Esophagus squamous epithelium (tissue), 5 donors: ENCODE data around the gene KCNJ6. TPM values are rescaled to one million over a fixed set of nuclear protein-coding genes. Genes with fewer than 3 reads are reported as not detected.

ENCODE experiments used
- DNase-seq: peaks from one replicate; lab custom pipeline; 2025; lab: John Stamatoyannopoulos, UW
- H3K27ac ChIP-seq, 4 donors: fragments of 200-600 bp; sonication (generic); one replicate each; pipeline ENCODE4 v1.5.1; 2016 to 2019; ENCODE audit warnings: mild to moderate bottlenecking in 1 of 4
- H3K27me3 ChIP-seq, 4 donors: fragments of 200-600 bp; sonication (generic); 1 replicate in 3 of 4; 2 replicates in 1 of 4; pipeline versions ENCODE4 v1.5.1 to v1.6.0; 2017 to 2021; ENCODE audit warnings: antibody characterized with exemption in 1 of 4
- H3K36me3 ChIP-seq, 3 donors: fragments of 200-600 bp; sonication (generic); one replicate each; pipeline ENCODE4 v1.5.1; 2016 to 2019
- H3K4me1 ChIP-seq, 3 donors: fragments of 200-600 bp; sonication (generic); one replicate each; pipeline ENCODE4 v1.5.1; 2017 to 2019
- H3K4me3 ChIP-seq, 4 donors: fragments of 200-600 bp; sonication (generic); 1 replicate in 3 of 4; 2 replicates in 1 of 4; pipeline ENCODE4 v1.5.1; 2016 to 2019; ENCODE audit warnings: mild to moderate bottlenecking in 2 of 4, moderate library complexity in 1 of 4
- H3K9me3 ChIP-seq, 3 donors: fragments of 200-600 bp; sonication (generic); one replicate each; pipeline ENCODE4 v1.5.1; 2016 to 2019
- CTCF ChIP-seq, 6 experiments: fragments of 450-650 bp in 4 of 6; fragments of 200-600 bp in 2 of 6; sonication (generic) in 2 of 6; IDR thresholded peaks; one replicate each; pipeline ENCODE4 v1.5.1; 2016 to 2019; ENCODE audit warnings: antibody characterized with exemption in 6 of 6, mild to moderate bottlenecking in 4 of 6, moderate library complexity in 4 of 6
- POLR2A ChIP-seq, 4 donors: fragments of 450-650 bp; IDR thresholded peaks; one replicate each; pipeline ENCODE4 v1.6.1; 2017; ENCODE audit warnings: antibody characterized with exemption in 4 of 4, mild to moderate bottlenecking in 4 of 4, moderate library complexity in 3 of 4
- WGBS, 2 donors: methylation state at CpG; one replicate each; pipeline ENCODE4 v1.1.5; 2018; 5-methylcytosine and 5-hydroxymethylcytosine counted together
- intact Hi-C: fragments of 100-400 bp; cut with DNase I; formaldehyde crosslinking; loops from one replicate; pipeline ENCODE4 v1.15.0; 2022
- total RNA-seq, 4 donors: library from RNA; depleted of rRNA; stranded (reverse); fragments of >200 nt; gene quantifications; one replicate each; pipeline ENCODE4 v1.1.0, GENCODE V29; 2016
- donor health status: DM: yes; HTN: yes; CAD: no.

Gene KCNJ6
- total RNA-seq, 4 donors from 2014 or later = not detected

DNA sequence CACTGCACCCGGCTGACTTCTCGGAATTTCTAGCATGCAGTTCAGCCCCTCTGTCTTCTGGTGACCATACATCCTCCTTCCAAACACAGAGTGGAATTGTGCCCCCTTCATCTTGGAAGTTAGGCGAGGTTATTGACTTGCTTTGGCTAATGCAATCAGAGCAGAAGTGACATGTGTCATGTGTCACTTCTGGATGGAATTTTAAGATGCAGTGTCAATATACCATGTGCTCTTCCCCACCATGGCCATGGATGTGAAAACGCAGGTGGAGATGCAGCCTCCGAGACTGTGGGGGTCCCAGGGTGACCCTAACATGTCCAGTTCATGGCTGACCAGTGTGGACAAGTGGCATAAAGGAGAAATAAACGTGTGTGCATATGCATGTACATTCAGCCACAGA is 83.0 kb downstream of the KCNJ6 start:
- Histone ChIP-seq H3K27ac (no peak overlapping the region), H3K4me1 (no peaks in the 10 kb centered on the region), H3K9me3 (no peaks in the 10 kb centered on the region), H3K4me3 (no peak overlapping the region), H3K27me3 (peaks cover 0 to 34% (median 0%) of the 10 kb centered on the region in 4 donors), H3K36me3 (no peaks in the 10 kb centered on the region)
- DNase-seq = no peak
- TF ChIP-seq POLR2A (IDR thresholded peaks at IDR 0.05) (no peak), CTCF (IDR thresholded peaks at IDR 0.05) (no peak)
- intact Hi-C loops = no loop called here
- 64 to 82% methylated on average over 4 to 5 of the region's 6 CpGs for WGBS, 2 donors

GRCh38 chr21:37829447-37829846 is 86.8 kb downstream of the KCNJ6 start:
- no peaks in the 10 kb centered on the region for H3K4me1 ChIP-seq
- no peak for DNase-seq
- TF ChIP-seq CTCF (IDR thresholded peaks at IDR 0.05) (no peak), POLR2A (IDR thresholded peaks at IDR 0.05) (no peak)
- H3K4me3 ChIP-seq = no peak overlapping the region
- H3K27ac ChIP-seq = no peak overlapping the region
- H3K9me3 ChIP-seq = no peaks in the 10 kb centered on the region
- WGBS, 2 donors = 43 to 55% methylated on average over 2 to 4 of the region's 4 CpGs
- peaks cover 0 to 24% (median 0%) of the 10 kb centered on the region in 4 donors for H3K27me3 ChIP-seq
- intact Hi-C loops = no loop called here
- H3K36me3 ChIP-seq = no peaks in the 10 kb centered on the region

GRCh38 chr21:37828991-37829390 is 87.3 kb downstream of the KCNJ6 start:
- 71 to 73% methylated on average over 4 to 5 of the region's 6 CpGs for WGBS, 2 donors
- Histone ChIP-seq H3K9me3 (no peaks in the 10 kb centered on the region), H3K27me3 (peaks cover 0 to 20% (median 0%) of the 10 kb centered on the region in 4 donors), H3K4me1 (no peaks in the 10 kb centered on the region), H3K27ac (no peak overlapping the region), H3K4me3 (no peak overlapping the region), H3K36me3 (no peaks in the 10 kb centered on the region)
- TF ChIP-seq POLR2A (IDR thresholded peaks at IDR 0.05) (no peak), CTCF (IDR thresholded peaks at IDR 0.05) (no peak)
- no peak for DNase-seq
- intact Hi-C loops = no loop called here

GRCh38 chr21:37828556-37828955 is 87.7 kb downstream of the KCNJ6 start:
- 81% methylated on average over 9 of the region's 9 CpGs for WGBS, 2 donors
- peaks cover 0 to 17% (median 0%) of the 10 kb centered on the region in 4 donors for H3K27me3 ChIP-seq
- intact Hi-C loops = no loop called here
- H3K9me3 ChIP-seq = no peaks in the 10 kb centered on the region
- no peak for DNase-seq
- H3K27ac ChIP-seq = no peak overlapping the region
- TF ChIP-seq CTCF (IDR thresholded peaks at IDR 0.05) (no peak), POLR2A (IDR thresholded peaks at IDR 0.05) (no peak)
- no peaks in the 10 kb centered on the region for H3K4me1 ChIP-seq
- H3K4me3 ChIP-seq = no peak overlapping the region
- H3K36me3 ChIP-seq = no peaks in the 10 kb centered on the region

GRCh38 chr21:37827913-37828312 is 88.3 kb downstream of the KCNJ6 start:
- H3K36me3 ChIP-seq = no peaks in the 10 kb centered on the region
- no peaks in the 10 kb centered on the region for H3K4me1 ChIP-seq
- no peak overlapping the region for H3K4me3 ChIP-seq
- H3K27ac ChIP-seq = no peak overlapping the region
- no peak for DNase-seq
- H3K27me3 ChIP-seq = peaks cover 0 to 16% (median 0%) of the 10 kb centered on the region in 4 donors
- TF ChIP-seq CTCF (IDR thresholded peaks at IDR 0.05) (no peak), POLR2A (IDR thresholded peaks at IDR 0.05) (no peak)
- no peaks in the 10 kb centered on the region for H3K9me3 ChIP-seq
- intact Hi-C loops = no loop called here
- 83 to 84% methylated on average over 6 of the region's 6 CpGs for WGBS, 2 donors
